HG03135 (cell line): Measurements from ENCODE around the gene PLN.

Source experiments
- ATAC-seq: cut with Tn5 transposase; IDR thresholded peaks from one replicate; pipeline ENCODE4 v1.9.1; 2021; ENCODE audit warnings: mild to moderate bottlenecking, moderate library complexity; ENCODE audit not compliant: unreplicated experiment

Gene PLN

DNA sequence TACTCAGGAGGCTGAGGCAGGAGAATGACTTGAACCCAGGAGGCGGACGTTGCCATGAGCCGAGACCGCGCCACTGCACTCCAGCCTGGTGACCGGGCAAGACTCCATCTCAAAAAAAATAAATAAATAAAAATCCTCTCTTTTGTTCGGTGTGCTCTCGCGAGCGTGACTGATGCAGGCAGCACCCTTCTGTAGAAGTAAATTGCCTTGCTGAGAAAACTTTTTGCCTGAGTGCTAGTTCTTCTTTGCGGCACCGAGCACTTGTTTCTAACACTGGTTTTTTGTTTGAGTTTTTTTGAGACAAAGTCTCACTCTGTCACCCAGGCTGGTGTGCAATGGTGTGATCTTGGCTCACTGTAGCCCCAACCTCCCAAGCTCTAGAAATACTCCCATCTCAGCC, 30.5 kb downstream of the PLN start:
- ATAC-seq: no peak

DNA sequence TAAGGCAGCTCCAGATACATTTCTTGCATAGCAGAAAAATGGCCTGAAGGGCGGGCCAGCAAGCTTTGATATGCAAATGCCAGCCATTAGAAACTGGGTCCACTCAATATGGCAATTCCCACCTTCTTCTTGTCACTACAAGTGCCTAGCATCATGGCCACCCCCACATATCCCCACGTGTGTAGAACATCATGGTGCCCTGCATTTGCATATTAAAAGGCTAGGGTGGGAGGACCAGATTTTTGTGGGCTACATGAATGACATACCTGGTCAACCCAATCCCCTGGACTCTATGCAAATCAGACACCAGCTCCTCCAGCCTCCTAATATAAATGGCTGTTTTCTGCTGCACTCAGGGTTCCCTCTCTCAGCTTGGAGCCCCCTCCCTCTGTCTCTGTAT, 31.7 kb downstream of the PLN start:
- no peak for ATAC-seq

DNA sequence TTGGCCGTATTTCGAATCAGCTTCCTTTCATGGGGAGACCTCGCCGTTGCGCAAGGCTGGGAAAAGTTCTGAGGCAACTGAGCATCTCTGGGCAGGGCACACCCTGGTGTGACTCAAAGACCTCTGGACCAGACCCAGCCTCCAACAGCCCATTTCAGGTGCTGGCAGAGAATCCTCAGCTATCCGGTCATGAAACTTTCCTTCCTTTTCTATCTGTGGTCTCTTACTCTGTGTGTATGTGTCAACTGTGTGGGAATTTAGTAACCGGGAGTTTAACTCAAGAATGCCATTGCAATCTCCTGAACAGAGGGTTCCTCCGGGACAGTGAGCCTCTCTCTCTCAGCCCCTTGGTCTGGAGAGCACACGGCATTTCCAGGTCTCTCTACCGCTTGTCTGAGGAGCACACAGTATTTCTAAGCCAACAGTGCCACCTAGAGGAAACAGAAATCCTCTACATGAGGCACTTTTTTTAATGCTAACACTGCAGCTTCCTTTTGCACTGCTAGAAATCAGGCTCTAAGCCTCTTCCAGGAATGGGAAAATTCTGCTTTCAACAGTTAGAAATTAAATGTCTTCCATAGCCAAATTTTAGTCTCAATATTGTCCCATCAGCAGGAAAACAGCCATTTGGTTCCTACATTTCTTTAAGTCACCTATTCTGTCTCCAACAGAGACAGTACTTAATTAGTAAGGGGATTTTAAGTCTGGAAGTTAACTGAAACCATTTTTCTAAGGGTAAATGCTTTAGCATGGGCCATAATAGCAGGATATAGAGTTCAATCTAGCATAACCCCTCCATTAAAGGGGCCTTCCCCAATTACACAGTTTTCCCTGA, 32.7 kb downstream of the PLN start:
- ATAC-seq: peak; percentile 71

DNA sequence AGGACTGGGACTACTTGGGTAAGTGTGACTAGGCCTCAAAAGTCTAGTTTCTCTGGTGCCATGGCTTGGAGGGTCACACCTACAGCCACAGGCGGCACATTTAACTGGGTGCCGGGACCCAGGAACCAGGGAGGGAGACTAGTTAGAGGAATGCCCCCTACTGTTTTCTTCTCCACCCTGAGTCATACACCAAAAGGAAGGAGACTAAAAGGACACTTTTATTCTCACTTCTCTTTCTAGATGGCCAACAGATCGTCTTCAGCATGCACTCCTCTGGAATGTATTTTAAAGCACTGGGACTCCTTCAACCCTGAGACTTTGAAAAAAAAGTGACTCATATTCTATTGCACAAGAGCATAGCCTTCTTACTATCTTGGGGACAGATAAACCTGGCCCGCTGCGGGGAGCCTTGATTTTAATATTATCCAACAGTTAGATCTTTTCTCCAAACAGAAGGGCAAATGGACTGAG, 33.4 kb downstream of the PLN start:
- no peak for ATAC-seq

DNA sequence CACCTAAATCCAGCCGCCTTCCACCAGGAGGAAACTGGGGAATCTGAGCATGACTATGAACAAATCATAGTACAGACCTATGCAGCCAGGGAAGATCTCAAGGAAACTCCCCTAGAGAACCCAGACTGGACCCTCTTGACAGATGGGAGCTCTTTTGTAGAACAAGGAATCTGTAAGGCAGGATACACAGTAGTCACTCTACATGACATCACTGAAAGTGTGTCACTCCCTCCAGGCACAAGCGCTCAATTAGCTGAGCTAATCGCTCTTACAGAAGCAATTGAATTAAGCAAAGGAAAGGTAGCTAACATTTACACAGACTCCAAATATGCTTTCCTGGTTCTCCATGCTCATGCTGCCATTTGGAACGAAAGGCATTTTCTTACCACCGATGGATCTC, 36.8 kb downstream of the PLN start:
- ATAC-seq: no peak

DNA sequence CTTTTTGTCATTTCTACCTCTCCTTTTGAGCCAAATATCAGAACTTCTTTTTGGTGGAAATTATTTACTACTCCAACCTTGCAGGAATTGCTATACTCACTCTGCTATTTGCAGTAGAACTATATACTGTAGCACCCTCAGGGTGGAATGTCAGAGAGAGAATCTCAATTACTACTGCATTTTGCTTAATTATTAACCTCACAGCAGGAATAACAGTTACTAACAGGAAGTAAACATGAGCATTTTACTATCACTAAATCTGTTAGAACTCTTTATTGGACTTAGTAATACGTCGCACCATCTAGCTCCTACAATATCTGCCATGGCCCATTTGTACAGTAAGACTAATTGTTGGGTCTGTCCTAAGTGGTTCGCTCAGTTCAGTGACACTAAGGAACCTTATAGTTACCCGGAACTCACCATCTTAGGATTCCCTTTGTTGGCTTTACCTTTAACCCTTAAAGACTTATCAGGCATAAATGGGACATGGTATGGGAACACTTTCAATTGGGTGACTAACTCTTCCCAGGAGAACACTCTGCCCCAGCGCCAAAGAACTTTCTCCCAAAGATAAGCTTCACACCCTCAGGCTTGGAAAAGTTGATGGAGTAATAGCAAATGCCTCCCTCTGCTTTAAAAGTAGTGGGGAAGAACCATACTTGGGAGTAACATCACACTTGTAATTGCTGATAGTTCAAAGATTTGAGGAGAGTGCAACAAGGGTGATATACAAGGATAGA, 38.8 kb downstream of the PLN start:
- ATAC-seq: no peak

DNA sequence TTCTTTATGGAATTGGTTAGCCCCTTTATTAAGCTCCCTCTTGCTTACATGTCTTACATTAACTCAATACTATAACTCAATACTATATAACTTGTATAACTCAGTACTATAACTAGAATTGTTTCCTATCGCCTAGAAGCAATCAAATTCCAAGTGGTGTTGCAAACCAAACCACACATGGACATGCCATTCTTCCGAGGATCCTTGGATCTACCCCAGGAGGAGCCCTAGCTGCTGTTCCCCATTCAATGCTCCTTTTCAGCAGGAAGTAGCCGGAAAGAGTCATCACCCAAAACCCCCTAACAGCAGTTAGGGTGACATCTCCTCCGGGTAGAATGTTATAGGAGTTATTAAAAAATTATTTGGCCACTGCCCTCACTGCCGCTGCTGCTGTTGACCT, 40.5 kb downstream of the PLN start:
- ATAC-seq: no peak

DNA sequence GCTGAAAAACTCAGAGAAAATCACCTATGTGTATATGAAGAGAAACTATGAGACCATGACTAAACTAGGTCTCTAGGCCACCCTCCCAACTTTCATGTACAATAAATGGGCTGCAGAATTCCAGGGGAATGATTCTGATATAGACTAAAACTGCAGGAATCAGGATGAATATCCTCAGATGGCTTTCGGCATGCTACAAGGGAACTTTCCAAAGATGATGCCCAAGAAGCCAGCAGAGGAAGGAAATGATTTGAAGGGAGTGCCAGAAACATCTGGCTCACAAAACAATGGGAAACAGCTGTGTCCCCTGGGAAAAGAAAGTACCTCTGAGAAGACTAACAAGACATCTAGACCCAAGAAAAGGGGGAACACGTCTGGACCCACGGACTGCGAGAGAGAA, 41.1 kb downstream of the PLN start:
- ATAC-seq: no peak

DNA sequence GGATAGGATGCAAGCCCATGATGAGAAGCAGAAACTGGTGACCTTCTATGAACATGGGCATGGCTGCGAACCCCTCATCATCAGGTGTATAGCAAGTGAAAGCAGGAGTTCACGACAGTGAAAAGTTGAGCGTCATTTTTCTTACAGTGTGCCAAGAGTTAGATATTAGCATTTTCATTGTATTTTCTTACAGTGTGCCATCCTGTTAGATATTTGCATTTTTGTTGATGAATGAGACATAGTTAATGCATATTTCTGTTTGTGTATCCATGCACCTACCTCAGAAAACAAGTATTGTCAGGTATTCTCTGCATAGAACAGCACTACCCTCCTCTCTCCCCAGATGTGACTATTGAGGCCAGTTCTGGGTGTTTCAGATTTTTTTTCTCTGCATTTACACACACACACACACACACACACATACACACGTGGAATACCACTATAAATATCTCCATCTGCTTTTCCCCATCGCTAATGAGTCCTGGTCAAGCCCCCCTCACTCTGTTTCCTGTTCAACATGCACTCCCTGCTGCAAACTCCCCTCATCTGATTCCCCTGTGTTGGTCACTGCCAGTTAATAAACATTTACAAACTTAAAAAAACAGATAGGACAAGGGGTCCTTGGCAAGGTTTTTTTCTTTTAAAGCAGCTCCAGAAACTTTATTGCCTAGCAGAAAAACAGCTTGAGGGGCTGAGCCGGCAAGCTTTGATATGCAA, 41.7 kb downstream of the PLN start:
- no peak for ATAC-seq

DNA sequence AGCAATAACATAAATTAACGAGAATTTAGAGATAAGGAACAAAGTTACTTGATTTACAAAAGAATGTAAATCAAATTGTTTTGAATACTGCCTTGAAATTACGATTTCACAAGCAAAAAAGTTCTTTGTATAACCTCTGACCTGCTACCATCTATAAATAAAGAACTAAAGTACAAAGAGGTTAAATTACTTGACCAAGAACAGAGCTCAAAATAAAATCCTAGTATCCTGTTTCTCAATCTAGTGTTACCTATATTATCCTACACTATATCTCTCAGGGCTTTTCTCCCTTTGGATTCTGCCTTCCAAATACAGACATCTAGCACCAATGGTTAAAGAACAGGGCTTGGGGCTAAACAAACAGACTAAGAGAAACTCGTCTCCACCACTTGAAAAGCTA, 43.8 kb downstream of the PLN start:
- no peak for ATAC-seq

DNA sequence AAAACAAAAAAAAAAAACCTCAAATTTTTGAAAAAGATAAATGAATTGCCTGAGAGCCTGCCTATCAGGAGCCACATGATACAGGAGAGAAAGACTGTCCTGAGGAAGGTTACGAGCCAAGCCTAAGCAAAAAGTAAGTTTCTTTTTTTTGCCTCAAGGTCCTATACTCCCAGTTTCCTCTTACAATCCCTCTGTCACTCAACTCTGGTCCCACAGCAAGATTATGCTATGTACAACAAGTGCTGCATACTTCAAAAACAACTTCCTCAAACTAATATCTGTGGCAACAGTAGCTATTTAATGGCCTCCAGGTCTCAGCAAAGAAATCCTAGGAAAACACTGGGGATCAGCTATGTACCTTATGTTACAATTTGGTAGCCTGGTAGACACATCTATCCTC, 46.8 kb downstream of the PLN start:
- ATAC-seq: no peak

DNA sequence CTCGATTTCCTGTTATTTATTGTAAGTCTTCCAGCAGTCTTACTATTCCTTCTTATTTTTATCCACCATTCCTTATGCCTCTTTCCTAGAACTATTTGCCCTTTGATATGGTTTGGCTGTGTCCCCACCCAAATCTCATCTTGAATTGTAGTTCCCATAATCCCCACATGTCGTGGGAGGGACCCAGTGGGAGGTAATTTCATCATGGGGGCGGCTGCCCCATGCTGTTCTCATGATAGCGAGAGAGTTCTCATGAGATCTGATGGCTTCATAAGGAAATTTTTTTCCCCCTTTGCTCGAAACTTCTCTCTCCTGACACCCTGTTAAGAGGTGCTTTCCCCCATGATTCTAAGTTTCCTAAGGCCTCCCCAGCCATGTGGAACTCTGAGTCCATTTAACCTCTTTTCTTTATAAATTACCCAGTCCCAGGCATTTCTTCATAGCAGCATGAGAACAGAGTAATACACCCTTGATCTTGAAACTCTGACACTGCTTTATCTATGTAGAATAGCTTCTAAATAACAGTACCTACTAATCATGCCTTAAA, 48.8 kb downstream of the PLN start:
- no peak for ATAC-seq

DNA sequence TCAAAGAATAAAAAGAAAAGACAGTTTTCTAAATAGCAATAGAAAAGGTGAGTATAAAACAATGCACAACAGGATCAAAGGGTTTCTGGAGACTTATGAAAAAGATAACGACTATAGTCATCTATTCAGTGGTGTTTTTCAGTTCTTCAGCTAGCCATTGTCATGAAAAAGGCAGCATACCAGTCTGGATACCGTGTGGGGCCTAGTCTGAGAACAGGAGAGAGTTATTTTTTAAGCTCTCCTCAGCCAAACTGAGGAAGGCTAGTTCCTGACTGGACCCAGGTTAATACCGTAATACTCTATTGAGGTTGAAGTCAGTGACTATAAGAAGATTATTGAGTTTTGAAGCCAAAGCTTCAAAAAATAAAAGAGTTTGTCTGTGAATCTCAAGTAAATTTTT, 49.5 kb downstream of the PLN start:
- ATAC-seq: no peak

DNA sequence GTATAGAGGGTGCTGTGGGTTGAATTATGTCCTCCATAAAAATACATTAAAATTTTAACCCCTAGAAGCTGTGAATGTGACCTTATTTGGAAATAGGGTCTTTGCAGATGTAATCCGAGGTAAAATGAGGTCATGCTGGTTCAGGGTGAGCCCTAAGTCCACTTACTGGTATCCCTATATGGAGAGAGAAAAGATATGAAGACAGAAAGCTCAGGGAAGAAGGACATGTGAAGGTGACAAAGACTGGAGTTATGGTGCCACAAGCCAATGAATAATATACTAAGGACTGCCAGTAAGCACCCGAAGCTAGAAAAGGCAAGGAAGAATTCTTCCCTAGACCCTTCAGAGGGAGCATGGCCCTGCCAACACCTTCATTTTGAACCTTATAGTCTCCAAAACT, 50.2 kb downstream of the PLN start:
- no peak for ATAC-seq

DNA sequence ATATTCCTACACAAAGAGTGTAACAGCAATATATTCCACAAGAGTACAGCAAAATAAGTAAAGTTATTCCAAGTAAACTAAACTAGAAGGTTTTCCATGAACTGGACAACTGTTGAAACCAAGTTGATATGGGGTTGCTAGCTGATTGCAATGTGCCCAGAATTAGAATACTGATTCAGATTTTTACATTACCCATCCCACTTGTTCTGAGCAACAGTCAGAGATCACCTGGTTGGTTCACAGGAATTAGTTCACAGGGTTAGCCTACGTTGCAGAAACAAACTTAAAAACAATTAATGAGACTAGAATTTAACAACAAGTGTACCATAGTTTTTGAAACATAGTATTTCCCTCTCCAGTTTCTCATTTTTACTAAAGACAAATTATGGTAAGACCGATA, 54.2 kb downstream of the PLN start:
- no peak for ATAC-seq

DNA sequence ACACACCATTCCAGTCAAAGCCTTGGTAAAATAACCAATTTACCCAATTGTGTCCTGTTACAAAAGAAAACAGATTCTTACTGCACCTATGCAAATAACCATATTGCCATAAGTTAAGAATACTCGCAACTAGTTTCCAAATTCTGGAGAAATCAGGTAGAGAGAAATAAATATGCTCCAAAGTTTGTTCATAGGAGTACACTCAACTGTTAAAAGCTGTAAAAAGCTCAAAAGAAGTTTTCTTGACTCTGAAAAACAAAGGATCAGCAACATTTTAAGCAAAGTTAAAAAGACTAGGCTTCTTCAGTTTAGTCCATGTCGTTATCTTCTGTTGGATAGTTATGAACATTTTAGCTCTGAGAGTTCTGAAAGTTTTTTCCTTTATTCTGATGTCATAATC, 55.3 kb downstream of the PLN start:
- ATAC-seq: no peak

DNA sequence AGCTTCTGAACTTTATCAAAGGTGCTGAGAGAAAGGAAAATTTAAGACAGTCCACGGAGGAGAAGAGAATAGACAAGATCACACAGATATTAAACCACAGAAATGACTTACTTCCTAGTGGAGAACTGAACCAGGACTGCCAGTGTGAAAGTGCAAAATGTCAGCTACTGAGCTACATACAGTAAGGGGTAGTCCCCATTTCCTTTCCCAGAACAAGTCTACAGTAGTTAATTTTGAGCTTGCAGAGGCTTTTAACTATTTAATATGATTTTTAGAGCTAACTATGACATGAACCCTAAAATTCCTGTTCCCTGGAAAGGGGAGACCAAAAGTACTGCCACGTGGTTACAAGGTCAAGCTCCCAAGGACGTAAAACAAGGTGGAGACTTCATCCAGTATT, 58.2 kb downstream of the PLN start:
- no peak for ATAC-seq

DNA sequence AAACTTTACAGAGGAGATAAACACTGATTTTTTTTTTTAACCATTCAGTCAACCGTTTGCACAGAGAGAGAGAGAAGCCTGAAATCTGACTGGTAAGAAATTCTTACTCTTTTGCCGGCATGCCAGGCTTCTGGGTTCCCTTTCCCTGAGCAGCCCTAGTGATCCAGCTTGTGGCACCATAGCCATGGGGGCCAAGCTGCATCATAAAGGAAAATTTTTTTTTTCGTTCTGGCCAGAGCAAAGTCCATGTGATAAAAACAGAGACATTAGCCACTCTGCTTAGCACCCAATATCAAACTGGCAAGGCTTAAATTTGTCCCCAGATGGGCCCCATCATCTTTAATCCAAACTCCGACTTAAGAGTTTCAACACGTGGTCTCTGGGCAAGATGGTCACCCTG, 58.8 kb downstream of the PLN start:
- no peak for ATAC-seq
